Measurements from ENCODE around the gene ZNF841. TPM values are rescaled to one million over a fixed set of nuclear protein-coding genes. Genes with fewer than 3 reads are reported as not detected.
A peak's percentile ranks its signal among the peaks of the same experiment; 100 is the strongest.
"Not testable (repeated sequence)": the region's sequence is repeated elsewhere in the genome, so short reads cannot be mapped to it uniquely, and the experiment has no call there.

Gene ZNF841
- total RNA-seq, 1 donor from 2014 or later: 18.3 TPM

DNA sequence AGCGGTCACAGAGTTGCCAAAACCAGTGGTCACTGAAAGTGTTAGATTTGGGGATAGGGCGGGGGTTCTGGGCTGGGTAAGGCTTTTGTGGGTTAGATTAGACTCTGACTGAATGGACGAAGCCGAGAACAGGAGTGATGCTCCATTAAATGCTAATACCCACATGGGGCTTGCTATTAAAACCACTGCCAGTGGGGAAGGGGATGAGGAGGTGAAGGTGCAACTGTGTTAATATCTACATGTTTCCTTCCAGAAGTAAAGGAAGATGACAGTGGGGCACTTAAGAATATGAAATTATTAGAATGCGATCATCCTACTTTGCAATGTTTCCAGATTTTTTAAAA, 66.8 kb downstream of the ZNF841 start:
- Histone ChIP-seq H3K9me3 (ENCODE audit: low read depth) (peaks cover 21% of the 10 kb centered on the region), H4K20me1 (ENCODE audit: low read depth) (no peaks in the 10 kb centered on the region), H2AFZ (replicated peaks) (peak overlapping the region; percentile 95), H3K4me1 (peaks cover 6% of the 10 kb centered on the region), H3K4me3 (peak overlapping the region; percentile 80), H3K36me3 (peaks cover 25% of the 10 kb centered on the region), H3F3A (ENCODE audit: low read depth) (peaks cover 7% of the 10 kb centered on the region), H3K79me2 (ENCODE audit: low read depth) (peaks cover 28% of the 10 kb centered on the region), H3K27me3 (no peaks in the 10 kb centered on the region), H3K9ac (peak overlapping the region; percentile 88), H3K4me2 (peak overlapping the region; percentile 84), H3K27ac (peak overlapping the region; percentile 90)
- Mint-ChIP-seq H3K36me3 (peaks cover 66% of the 10 kb centered on the region), H3K27ac (peak overlapping the region; percentile 94), H3K9me3 (peaks cover 75% of the 10 kb centered on the region), H3K4me1 (peaks cover 7% of the 10 kb centered on the region), H3K4me3 (peak overlapping the region; percentile 96), H3K27me3 (ENCODE audit: insufficient read depth, low read depth) (no peaks in the 10 kb centered on the region)
- no peak for DNase-seq (ENCODE audit: low spot score)
- TF ChIP-seq, protein P1, sequence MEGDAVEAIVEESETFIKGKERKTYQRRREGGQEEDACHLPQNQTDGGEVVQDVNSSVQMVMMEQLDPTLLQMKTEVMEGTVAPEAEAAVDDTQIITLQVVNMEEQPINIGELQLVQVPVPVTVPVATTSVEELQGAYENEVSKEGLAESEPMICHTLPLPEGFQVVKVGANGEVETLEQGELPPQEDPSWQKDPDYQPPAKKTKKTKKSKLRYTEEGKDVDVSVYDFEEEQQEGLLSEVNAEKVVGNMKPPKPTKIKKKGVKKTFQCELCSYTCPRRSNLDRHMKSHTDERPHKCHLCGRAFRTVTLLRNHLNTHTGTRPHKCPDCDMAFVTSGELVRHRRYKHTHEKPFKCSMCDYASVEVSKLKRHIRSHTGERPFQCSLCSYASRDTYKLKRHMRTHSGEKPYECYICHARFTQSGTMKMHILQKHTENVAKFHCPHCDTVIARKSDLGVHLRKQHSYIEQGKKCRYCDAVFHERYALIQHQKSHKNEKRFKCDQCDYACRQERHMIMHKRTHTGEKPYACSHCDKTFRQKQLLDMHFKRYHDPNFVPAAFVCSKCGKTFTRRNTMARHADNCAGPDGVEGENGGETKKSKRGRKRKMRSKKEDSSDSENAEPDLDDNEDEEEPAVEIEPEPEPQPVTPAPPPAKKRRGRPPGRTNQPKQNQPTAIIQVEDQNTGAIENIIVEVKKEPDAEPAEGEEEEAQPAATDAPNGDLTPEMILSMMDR (IDR thresholded peaks at IDR 0.05): no peak
- TF ChIP-seq EZH2phosphoT487 (IDR thresholded peaks at IDR 0.05): no peak
- no peak for TF ChIP-seq EZH2 (IDR thresholded peaks at IDR 0.05)

DNA sequence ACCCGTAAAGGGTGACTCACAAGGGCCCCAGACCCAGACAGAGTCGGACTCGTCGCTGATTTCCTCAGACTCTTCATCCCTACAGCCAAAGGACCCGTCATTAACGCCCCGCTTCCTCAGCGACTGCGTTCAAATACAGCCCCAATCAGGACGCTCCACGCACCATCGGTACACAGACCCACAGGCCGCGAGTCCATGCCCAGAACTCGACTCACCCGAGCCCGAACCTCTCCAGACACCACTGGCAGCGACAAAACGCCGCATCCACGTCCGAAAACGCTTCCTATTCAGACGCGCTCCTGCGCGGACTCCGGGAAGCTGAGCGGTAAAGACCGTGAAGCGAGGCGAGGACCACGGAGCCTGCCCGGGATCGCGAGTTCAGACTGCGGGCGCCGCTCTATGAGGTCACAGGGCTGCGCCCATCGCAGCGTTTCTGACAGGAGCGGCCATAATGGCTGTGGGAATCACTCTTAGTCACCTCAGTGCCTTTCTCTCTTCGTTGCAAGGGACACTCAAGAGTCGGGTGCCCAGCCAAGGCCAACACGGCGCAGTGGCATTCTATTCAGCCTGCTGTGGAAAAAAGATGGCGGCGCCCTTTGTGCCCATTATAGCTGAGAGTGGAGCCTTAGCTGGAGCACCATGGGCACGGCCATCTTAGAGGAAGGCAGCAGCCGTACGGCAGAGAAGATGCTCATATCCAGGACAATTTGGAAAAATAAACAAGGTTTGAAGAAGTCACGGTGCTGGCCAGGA, 67.4 kb downstream of the ZNF841 start, which contains the start of gene ZNF614:
TSS of gene ZNF614 (minus strand) at position 353 of the 753 bp plus-strand sequence. CDS start 2,634 bp downstream, outside the sequence.
- H3K27ac Mint-ChIP-seq: peak within 1 kb of the TSS; percentile 94
- H3K9ac ChIP-seq: peak within 1 kb of the TSS; percentile 88
- peaks cover 15% of the 10 kb centered on the region for H3K9me3 ChIP-seq (ENCODE audit: low read depth)
- H3K79me2 ChIP-seq (ENCODE audit: low read depth): peaks cover 28% of the 10 kb centered on the region
- H2AFZ ChIP-seq (replicated peaks): peak within 1 kb of the TSS; percentile 95
- H3K4me1 Mint-ChIP-seq: peaks cover 7% of the 10 kb centered on the region
- peak; percentile 92 for DNase-seq (ENCODE audit: low spot score)
- H3K36me3 ChIP-seq: peaks cover 25% of the 10 kb centered on the region
- peaks cover 7% of the 10 kb centered on the region for H3F3A ChIP-seq (ENCODE audit: low read depth)
- TF ChIP-seq, protein P1 (IDR thresholded peaks at IDR 0.05): no peak
- TF ChIP-seq EZH2 (IDR thresholded peaks at IDR 0.05): no peak
- no peak for TF ChIP-seq EZH2phosphoT487 (IDR thresholded peaks at IDR 0.05)
- peaks cover 6% of the 10 kb centered on the region for H3K4me1 ChIP-seq
- H3K27me3 ChIP-seq: no peaks in the 10 kb centered on the region
- H3K27me3 Mint-ChIP-seq (ENCODE audit: insufficient read depth, low read depth): no peaks in the 10 kb centered on the region
- peak within 1 kb of the TSS; percentile 80 for H3K4me3 ChIP-seq
- peak within 1 kb of the TSS; percentile 84 for H3K4me2 ChIP-seq
- H3K36me3 Mint-ChIP-seq: peaks cover 66% of the 10 kb centered on the region
- no peaks in the 10 kb centered on the region for H4K20me1 ChIP-seq (ENCODE audit: low read depth)
- peak within 1 kb of the TSS; percentile 96 for H3K4me3 Mint-ChIP-seq
- H3K27ac ChIP-seq: peak within 1 kb of the TSS; percentile 90
- H3K9me3 Mint-ChIP-seq: peaks cover 75% of the 10 kb centered on the region

DNA sequence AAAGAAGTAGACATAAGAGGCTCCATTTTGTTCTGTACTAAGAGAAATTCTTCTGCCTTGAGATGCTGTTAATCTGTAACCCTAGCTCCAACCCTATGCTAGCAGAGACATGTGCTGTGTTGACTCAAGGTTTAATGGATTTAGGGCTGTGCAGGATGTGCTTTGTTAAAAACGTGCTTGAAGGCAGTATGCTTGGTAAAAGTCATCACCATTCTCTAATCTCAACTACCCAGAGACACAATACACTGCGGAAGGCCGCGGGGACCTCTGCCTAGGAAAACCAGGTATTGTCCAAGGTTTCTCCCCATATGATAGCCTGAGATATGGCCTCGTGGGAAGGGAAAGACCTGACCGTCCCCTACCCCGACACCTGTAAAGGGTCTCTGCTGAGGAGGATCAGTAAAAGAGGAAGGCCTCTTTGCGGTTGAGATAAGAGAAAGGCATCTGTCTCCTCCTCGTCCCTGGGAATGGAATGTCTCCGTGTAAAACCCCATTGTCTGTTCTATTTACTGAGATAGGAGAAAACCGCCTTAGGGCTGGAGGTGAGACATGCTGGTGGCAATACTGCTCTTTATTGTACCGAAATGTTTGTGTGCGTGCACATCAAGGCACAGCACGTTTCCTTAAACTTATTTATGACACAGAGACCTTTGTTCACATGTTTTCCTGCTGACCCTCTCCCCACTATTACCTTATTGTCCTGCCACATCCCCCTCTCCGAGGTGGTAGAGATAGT, 69.1 kb downstream of the ZNF841 start:
- not testable (repeated sequence) for H3K4me1 Mint-ChIP-seq; H3K9me3 ChIP-seq (ENCODE audit: low read depth); H4K20me1 ChIP-seq (ENCODE audit: low read depth); H3K27me3 ChIP-seq; H3K9ac ChIP-seq; H3K27me3 Mint-ChIP-seq (ENCODE audit: insufficient read depth, low read depth); H3K27ac Mint-ChIP-seq; H3K4me1 ChIP-seq; H3K27ac ChIP-seq; H3F3A ChIP-seq (ENCODE audit: low read depth); H2AFZ ChIP-seq (replicated peaks); DNase-seq (ENCODE audit: low spot score)
- peak overlapping the region; percentile 96 for H3K4me3 Mint-ChIP-seq
- Histone ChIP-seq H3K4me3 (peak overlapping the region; percentile 80), H3K4me2 (peak overlapping the region; percentile 84), H3K36me3 (peaks cover 24% of the 10 kb centered on the region), H3K79me2 (ENCODE audit: low read depth) (peaks cover 35% of the 10 kb centered on the region)
- H3K9me3 Mint-ChIP-seq: peaks cover 73% of the 10 kb centered on the region
- H3K36me3 Mint-ChIP-seq: peaks cover 65% of the 10 kb centered on the region

DNA sequence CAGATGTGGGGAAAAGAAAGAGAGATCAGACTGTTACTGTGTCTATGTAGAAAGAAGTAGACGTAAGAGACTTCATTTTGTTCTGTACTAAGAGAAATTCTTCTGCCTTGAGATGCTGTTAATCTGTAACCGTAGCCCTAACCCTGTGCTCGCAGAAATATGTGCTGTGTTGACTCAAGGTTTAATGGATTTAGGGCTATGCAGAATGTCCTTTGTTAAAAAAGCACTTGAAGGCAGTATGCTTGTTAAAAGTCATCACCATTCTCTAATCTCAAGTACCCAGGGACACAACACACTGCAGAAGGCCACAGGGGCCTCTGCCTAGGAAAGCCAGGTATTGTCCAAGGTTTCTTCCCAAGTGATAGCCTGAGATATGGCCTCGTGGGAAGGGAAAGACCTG, 71.1 kb downstream of the ZNF841 start:
- not testable (repeated sequence) for H3K27ac ChIP-seq; H3K9me3 ChIP-seq (ENCODE audit: low read depth); H3K4me3 ChIP-seq; H3F3A ChIP-seq (ENCODE audit: low read depth); H3K27ac Mint-ChIP-seq; H3K4me3 Mint-ChIP-seq; H3K9ac ChIP-seq; H3K4me1 ChIP-seq; H3K4me2 ChIP-seq; H3K27me3 ChIP-seq; H2AFZ ChIP-seq (replicated peaks); H3K27me3 Mint-ChIP-seq (ENCODE audit: insufficient read depth, low read depth); H4K20me1 ChIP-seq (ENCODE audit: low read depth); H3K4me1 Mint-ChIP-seq; DNase-seq (ENCODE audit: low spot score)
- peaks cover 69% of the 10 kb centered on the region for H3K36me3 Mint-ChIP-seq
- Histone ChIP-seq H3K79me2 (ENCODE audit: low read depth) (peaks cover 46% of the 10 kb centered on the region), H3K36me3 (peaks cover 23% of the 10 kb centered on the region)
- peaks cover 74% of the 10 kb centered on the region for H3K9me3 Mint-ChIP-seq
